ENCODE measurements around the gene EIF3M.
"Not testable (repeated sequence)": the region's sequence is repeated elsewhere in the genome, so short reads cannot be mapped to it uniquely, and the experiment has no call there.

- not testable (repeated sequence) for TF ChIP-seq CTCF (conservative IDR thresholded peaks at IDR 0.05 in 1 of 2, IDR thresholded peaks at IDR 0.05 in 1 of 2; ENCODE audit: low read depth in 1 of 2, low read length in 2 of 2); EZH2 (IDR thresholded peaks at IDR 0.05; ENCODE audit: low read length, missing control alignments)
These were observed 12.5 kb downstream of the EIF3M start for GRCh38 chr11:32596114-32596513.
